Amniotic stem cell (primary cell): ENCODE results near the gene DMBT1.

Experiments
- DNase-seq: peaks from one replicate; lab custom pipeline; 2025; lab: John Stamatoyannopoulos, UW

DMBT1 gene

GRCh38 chr10:122548407-122549085, 12.0 kb upstream of the DMBT1 start:
- no peak for DNase-seq

GRCh38 chr10:122549636-122550035, 10.9 kb upstream of the DMBT1 start:
- DNase-seq, result no peak

- no peak for DNase-seq
Measured at GRCh38 chr10:122550427-122550826, 10.1 kb upstream of the DMBT1 start.

- no peak for DNase-seq
Measured at GRCh38 chr10:122550983-122551382, 9.6 kb upstream of the DMBT1 start.

GRCh38 chr10:122551450-122551849, 9.1 kb upstream of the DMBT1 start:
- no peak for DNase-seq

- DNase-seq, result no peak
Measured at GRCh38 chr10:122553341-122553740, 7.2 kb upstream of the DMBT1 start.

- no peak for DNase-seq
Measured at GRCh38 chr10:122554131-122555036, 6.2 kb upstream of the DMBT1 start.

- DNase-seq, result no peak
Measured at GRCh38 chr10:122555442-122555841, 5.1 kb upstream of the DMBT1 start.

GRCh38 chr10:122557516-122557915, 3.0 kb upstream of the DMBT1 start:
- no peak for DNase-seq

- DNase-seq, result no peak
Measured at GRCh38 chr10:122558452-122558851, 2.1 kb upstream of the DMBT1 start.

GRCh38 chr10:122559228-122559627, 1.3 kb upstream of the DMBT1 start:
- DNase-seq, result no peak

- DNase-seq, result no peak
Measured at GRCh38 chr10:122561212-122561611, 658 bp downstream of the DMBT1 start.

GRCh38 chr10:122561792-122562191, 1.2 kb downstream of the DMBT1 start:
- DNase-seq, result no peak

- no peak for DNase-seq
Measured at GRCh38 chr10:122564980-122565379, 4.4 kb downstream of the DMBT1 start.

GRCh38 chr10:122565766-122566206, 5.2 kb downstream of the DMBT1 start:
- DNase-seq, result peak; percentile 61

- DNase-seq, result no peak
Measured at GRCh38 chr10:122566632-122567031, 6.1 kb downstream of the DMBT1 start.

GRCh38 chr10:122567056-122567660, 6.6 kb downstream of the DMBT1 start:
- DNase-seq, result no peak

GRCh38 chr10:122568551-122568950, 8.0 kb downstream of the DMBT1 start:
- DNase-seq, result no peak

- no peak for DNase-seq
Measured at GRCh38 chr10:122570920-122571319, 10.4 kb downstream of the DMBT1 start.

GRCh38 chr10:122571892-122572291, 11.3 kb downstream of the DMBT1 start:
- no peak for DNase-seq

- DNase-seq, result no peak
Measured at GRCh38 chr10:122575776-122576175, 15.2 kb downstream of the DMBT1 start.

- no peak for DNase-seq
Measured at GRCh38 chr10:122576291-122576690, 15.7 kb downstream of the DMBT1 start.
